Measurements from ENCODE around the gene TSPAN14.

The TSPAN14 gene

GRCh38 chr10:80567292-80567691, 113.2 kb downstream of the TSPAN14 start:
- peaks cover 46% of the 10 kb centered on the region for H3K36me3 ChIP-seq
- no peaks in the 10 kb centered on the region for H3K27me3 ChIP-seq
- TF ChIP-seq Cebpa-rat (IDR thresholded peaks at IDR 0.05), result no peak
- peaks cover 8% of the 10 kb centered on the region; the same call in 1 of the 2 replicates for H3K9me3 ChIP-seq
- peaks cover 31% of the 10 kb centered on the region for H3K4me1 ChIP-seq
- peaks cover 21% of the 10 kb centered on the region for H4K20me1 ChIP-seq
- no peak overlapping the region for H3K9ac ChIP-seq
- no peak overlapping the region for H3K27ac ChIP-seq
- H3K4me3 ChIP-seq, result no peak overlapping the region
- H3K4me2 ChIP-seq, result peak overlapping the region; percentile 49; the same call in 1 of the 2 replicates

- peaks cover 60% of the 10 kb centered on the region for H3K36me3 ChIP-seq
These were observed 115.2 kb downstream of the TSPAN14 start for GRCh38 chr10:80569131-80569895.

GRCh38 chr10:80571352-80571751, 117.2 kb downstream of the TSPAN14 start:
- Histone ChIP-seq H3K9me3 (peaks cover 15% of the 10 kb centered on the region), H3K4me1 (peaks cover 31% of the 10 kb centered on the region), H3K9ac (no peak overlapping the region), H3K27me3 (no peaks in the 10 kb centered on the region), H3K4me3 (no peak overlapping the region), H4K20me1 (peaks cover 21% of the 10 kb centered on the region), H3K27ac (no peak overlapping the region), H3K36me3 (peaks cover 66% of the 10 kb centered on the region), H3K4me2 (no peak overlapping the region)
- no peak for TF ChIP-seq Cebpa-rat (IDR thresholded peaks at IDR 0.05)

More at GRCh38 chr10:80569131-80569895, 115.2 kb downstream of the TSPAN14 start:
- Histone ChIP-seq H3K4me1 (peaks cover 31% of the 10 kb centered on the region), H3K27ac (no peak overlapping the region), H3K9ac (no peak overlapping the region), H3K4me2 (no peak overlapping the region), H4K20me1 (peaks cover 21% of the 10 kb centered on the region), H3K27me3 (no peaks in the 10 kb centered on the region), H3K4me3 (no peak overlapping the region), H3K9me3 (peaks cover 5% of the 10 kb centered on the region; the same call in 1 of the 2 replicates)
- TF ChIP-seq Cebpa-rat (IDR thresholded peaks at IDR 0.05), result no peak

- Histone ChIP-seq H3K4me2 (peak overlapping the region; percentile 57), H3K9ac (no peak overlapping the region), H3K9me3 (peaks cover 24% of the 10 kb centered on the region), H3K27ac (peak overlapping the region; percentile 25; the same call in 1 of the 2 replicates), H3K27me3 (no peaks in the 10 kb centered on the region), H3K36me3 (peaks cover 77% of the 10 kb centered on the region), H4K20me1 (no peaks in the 10 kb centered on the region), H3K4me1 (peaks cover 59% of the 10 kb centered on the region), H3K4me3 (no peak overlapping the region)
- no peak for TF ChIP-seq Cebpa-rat (IDR thresholded peaks at IDR 0.05)
These were observed 125.2 kb downstream of the TSPAN14 start for GRCh38 chr10:80579181-80579763.

GRCh38 chr10:80579849-80580637, 125.9 kb downstream of the TSPAN14 start:
- H3K4me1 ChIP-seq, result peaks cover 59% of the 10 kb centered on the region
- H3K36me3 ChIP-seq, result peaks cover 74% of the 10 kb centered on the region
- H3K4me2 ChIP-seq, result peak overlapping the region; percentile 57
- H3K4me3 ChIP-seq, result no peak overlapping the region
- H3K27ac ChIP-seq, result peak overlapping the region; percentile 25
- peak overlapping the region; percentile 13; the same call in 1 of the 2 replicates for H3K9ac ChIP-seq
- no peaks in the 10 kb centered on the region for H4K20me1 ChIP-seq
- H3K27me3 ChIP-seq, result no peaks in the 10 kb centered on the region
- H3K9me3 ChIP-seq, result peaks cover 24% of the 10 kb centered on the region
- TF ChIP-seq Cebpa-rat (IDR thresholded peaks at IDR 0.05), result no peak

GRCh38 chr10:80580638-80581468, 126.7 kb downstream of the TSPAN14 start:
- H3K27ac ChIP-seq, result peak overlapping the region; percentile 25
- TF ChIP-seq Cebpa-rat (IDR thresholded peaks at IDR 0.05), result no peak
- peak overlapping the region; percentile 57 for H3K4me2 ChIP-seq
- H3K27me3 ChIP-seq, result no peaks in the 10 kb centered on the region
- peaks cover 25% of the 10 kb centered on the region for H3K9me3 ChIP-seq
- H3K9ac ChIP-seq, result peak overlapping the region; percentile 13; the same call in 1 of the 2 replicates
- no peak overlapping the region for H3K4me3 ChIP-seq
- no peaks in the 10 kb centered on the region for H4K20me1 ChIP-seq
- H3K4me1 ChIP-seq, result peaks cover 59% of the 10 kb centered on the region
- H3K36me3 ChIP-seq, result peaks cover 74% of the 10 kb centered on the region

GRCh38 chr10:80581469-80581835, 127.3 kb downstream of the TSPAN14 start:
- Histone ChIP-seq H3K27me3 (no peaks in the 10 kb centered on the region), H3K36me3 (peaks cover 74% of the 10 kb centered on the region), H3K4me1 (peaks cover 59% of the 10 kb centered on the region), H3K9ac (no peak overlapping the region), H4K20me1 (no peaks in the 10 kb centered on the region), H3K4me2 (peak overlapping the region; percentile 57; the same call in 1 of the 2 replicates), H3K9me3 (peaks cover 26% of the 10 kb centered on the region), H3K4me3 (no peak overlapping the region), H3K27ac (no peak overlapping the region)
- no peak for TF ChIP-seq Cebpa-rat (IDR thresholded peaks at IDR 0.05)

GRCh38 chr10:80582286-80582960, 128.3 kb downstream of the TSPAN14 start:
- Histone ChIP-seq H4K20me1 (no peaks in the 10 kb centered on the region), H3K9ac (no peak overlapping the region), H3K4me2 (no peak overlapping the region), H3K27me3 (no peaks in the 10 kb centered on the region), H3K4me3 (no peak overlapping the region), H3K27ac (peak overlapping the region; percentile 39; the same call in 1 of the 2 replicates), H3K9me3 (peaks cover 27% of the 10 kb centered on the region), H3K36me3 (peaks cover 74% of the 10 kb centered on the region), H3K4me1 (peaks cover 59% of the 10 kb centered on the region)
- no peak for TF ChIP-seq Cebpa-rat (IDR thresholded peaks at IDR 0.05)
